Esophagus squamous epithelium (tissue), 5 donors: ENCODE results near the gene PPP1R7. TPM values are rescaled to one million over a fixed set of nuclear protein-coding genes. Genes with fewer than 3 reads are reported as not detected.

ENCODE experiments used
- DNase-seq: peaks from one replicate; lab custom pipeline; 2025; lab: John Stamatoyannopoulos, UW
- H3K27ac ChIP-seq, 4 donors: fragments of 200-600 bp; sonication (generic); one replicate each; pipeline ENCODE4 v1.5.1; 2016 to 2019; ENCODE audit warnings: mild to moderate bottlenecking in 1 of 4
- H3K27me3 ChIP-seq, 4 donors: fragments of 200-600 bp; sonication (generic); 1 replicate in 3 of 4; 2 replicates in 1 of 4; pipeline versions ENCODE4 v1.5.1 to v1.6.0; 2017 to 2021; ENCODE audit warnings: antibody characterized with exemption in 1 of 4
- H3K36me3 ChIP-seq, 3 donors: fragments of 200-600 bp; sonication (generic); one replicate each; pipeline ENCODE4 v1.5.1; 2016 to 2019
- H3K4me1 ChIP-seq, 3 donors: fragments of 200-600 bp; sonication (generic); one replicate each; pipeline ENCODE4 v1.5.1; 2017 to 2019
- H3K4me3 ChIP-seq, 4 donors: fragments of 200-600 bp; sonication (generic); 1 replicate in 3 of 4; 2 replicates in 1 of 4; pipeline ENCODE4 v1.5.1; 2016 to 2019; ENCODE audit warnings: mild to moderate bottlenecking in 2 of 4, moderate library complexity in 1 of 4
- H3K9me3 ChIP-seq, 3 donors: fragments of 200-600 bp; sonication (generic); one replicate each; pipeline ENCODE4 v1.5.1; 2016 to 2019
- POLR2A ChIP-seq, 4 donors: fragments of 450-650 bp; IDR thresholded peaks; one replicate each; pipeline ENCODE4 v1.6.1; 2017; ENCODE audit warnings: antibody characterized with exemption in 4 of 4, mild to moderate bottlenecking in 4 of 4, moderate library complexity in 3 of 4
- WGBS, 2 donors: methylation state at CpG; one replicate each; pipeline ENCODE4 v1.1.5; 2018; 5-methylcytosine and 5-hydroxymethylcytosine counted together
- intact Hi-C: fragments of 100-400 bp; cut with DNase I; formaldehyde crosslinking; loops from one replicate; pipeline ENCODE4 v1.15.0; 2022
- total RNA-seq, 4 donors: library from RNA; depleted of rRNA; stranded (reverse); fragments of >200 nt; gene quantifications; one replicate each; pipeline ENCODE4 v1.1.0, GENCODE V29; 2016
- TF ChIP-seq, protein P1 (sequence below), 6 experiments: fragments of 450-650 bp in 4 of 6; fragments of 200-600 bp in 2 of 6; sonication (generic) in 2 of 6; IDR thresholded peaks; one replicate each; pipeline ENCODE4 v1.5.1; 2016 to 2019; ENCODE audit warnings: antibody characterized with exemption in 6 of 6, mild to moderate bottlenecking in 4 of 6, moderate library complexity in 4 of 6
- donor health status: DM: yes; HTN: yes; CAD: no.

The PPP1R7 gene
- total RNA-seq, 4 donors from 2014 or later: 53.5 to 108 (median 63.3) TPM

DNA sequence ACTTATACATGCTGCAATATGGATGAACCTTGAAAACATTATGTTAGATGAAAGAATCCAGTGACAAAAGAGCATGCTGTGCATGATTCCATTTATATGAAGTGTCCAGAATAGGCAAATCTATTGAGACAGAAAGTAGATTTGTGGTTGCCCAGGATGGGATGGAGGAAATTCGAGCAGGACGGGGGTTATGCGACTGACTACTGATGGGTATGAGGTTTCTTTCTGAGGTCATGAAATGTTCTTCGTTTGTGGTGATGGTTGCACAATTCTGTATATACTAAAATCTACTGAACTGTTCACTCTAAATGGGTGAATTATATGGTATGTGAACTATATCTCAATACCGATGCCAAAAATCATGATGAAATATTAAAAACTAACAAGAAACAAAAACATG is 29.3 kb upstream of the PPP1R7 start:
- DNase-seq: no peak
- intact Hi-C loops: no loop called here
- WGBS, 2 donors: 82% methylated on average over 5 of the region's 5 CpGs
- peaks cover 0 to 15% (median 0%) of the 10 kb centered on the region in 3 donors for H3K36me3 ChIP-seq
- no peaks in the 10 kb centered on the region for H3K27me3 ChIP-seq
- no peak overlapping the region for H3K27ac ChIP-seq
- no peaks in the 10 kb centered on the region for H3K9me3 ChIP-seq
- H3K4me3 ChIP-seq: no peak overlapping the region
- peaks cover 0 to 12% (median 0%) of the 10 kb centered on the region in 3 donors for H3K4me1 ChIP-seq
- TF ChIP-seq, protein P1, sequence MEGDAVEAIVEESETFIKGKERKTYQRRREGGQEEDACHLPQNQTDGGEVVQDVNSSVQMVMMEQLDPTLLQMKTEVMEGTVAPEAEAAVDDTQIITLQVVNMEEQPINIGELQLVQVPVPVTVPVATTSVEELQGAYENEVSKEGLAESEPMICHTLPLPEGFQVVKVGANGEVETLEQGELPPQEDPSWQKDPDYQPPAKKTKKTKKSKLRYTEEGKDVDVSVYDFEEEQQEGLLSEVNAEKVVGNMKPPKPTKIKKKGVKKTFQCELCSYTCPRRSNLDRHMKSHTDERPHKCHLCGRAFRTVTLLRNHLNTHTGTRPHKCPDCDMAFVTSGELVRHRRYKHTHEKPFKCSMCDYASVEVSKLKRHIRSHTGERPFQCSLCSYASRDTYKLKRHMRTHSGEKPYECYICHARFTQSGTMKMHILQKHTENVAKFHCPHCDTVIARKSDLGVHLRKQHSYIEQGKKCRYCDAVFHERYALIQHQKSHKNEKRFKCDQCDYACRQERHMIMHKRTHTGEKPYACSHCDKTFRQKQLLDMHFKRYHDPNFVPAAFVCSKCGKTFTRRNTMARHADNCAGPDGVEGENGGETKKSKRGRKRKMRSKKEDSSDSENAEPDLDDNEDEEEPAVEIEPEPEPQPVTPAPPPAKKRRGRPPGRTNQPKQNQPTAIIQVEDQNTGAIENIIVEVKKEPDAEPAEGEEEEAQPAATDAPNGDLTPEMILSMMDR (IDR thresholded peaks at IDR 0.05): no peak
- no peak for TF ChIP-seq POLR2A (IDR thresholded peaks at IDR 0.05)

DNA sequence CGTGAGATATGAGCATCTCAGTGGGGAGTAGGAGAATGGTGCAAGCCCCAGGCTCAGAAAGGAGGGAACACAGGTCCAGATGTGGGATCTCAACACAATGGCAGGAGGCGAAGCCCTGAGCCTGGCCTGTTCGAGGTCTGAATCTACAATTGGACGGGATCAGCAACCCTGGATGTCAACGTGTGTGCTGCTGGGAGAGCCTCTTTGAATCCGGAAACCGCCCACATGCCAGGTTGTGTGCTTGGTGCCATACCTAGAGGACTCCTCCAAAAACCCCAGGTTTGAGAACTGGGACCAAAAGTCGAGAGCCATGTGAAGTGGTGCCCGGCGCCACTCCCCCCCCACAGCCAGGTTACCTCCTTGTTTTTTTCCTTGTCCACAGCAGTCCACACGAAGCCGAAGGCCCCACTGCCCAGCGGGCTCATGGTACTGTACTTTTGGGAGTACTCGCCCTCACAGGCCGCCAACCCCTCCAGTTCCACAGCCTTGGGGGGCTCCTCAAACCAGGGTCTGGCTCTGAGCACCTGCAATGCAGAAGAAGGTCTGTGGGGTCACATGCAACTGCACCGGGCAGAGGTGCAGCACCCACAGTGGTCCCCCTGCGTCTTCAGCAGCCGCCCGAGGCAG is 27.8 kb upstream of the PPP1R7 start:
- 76 to 83% methylated on average over 10 to 15 of the region's 19 CpGs for WGBS, 2 donors

DNA sequence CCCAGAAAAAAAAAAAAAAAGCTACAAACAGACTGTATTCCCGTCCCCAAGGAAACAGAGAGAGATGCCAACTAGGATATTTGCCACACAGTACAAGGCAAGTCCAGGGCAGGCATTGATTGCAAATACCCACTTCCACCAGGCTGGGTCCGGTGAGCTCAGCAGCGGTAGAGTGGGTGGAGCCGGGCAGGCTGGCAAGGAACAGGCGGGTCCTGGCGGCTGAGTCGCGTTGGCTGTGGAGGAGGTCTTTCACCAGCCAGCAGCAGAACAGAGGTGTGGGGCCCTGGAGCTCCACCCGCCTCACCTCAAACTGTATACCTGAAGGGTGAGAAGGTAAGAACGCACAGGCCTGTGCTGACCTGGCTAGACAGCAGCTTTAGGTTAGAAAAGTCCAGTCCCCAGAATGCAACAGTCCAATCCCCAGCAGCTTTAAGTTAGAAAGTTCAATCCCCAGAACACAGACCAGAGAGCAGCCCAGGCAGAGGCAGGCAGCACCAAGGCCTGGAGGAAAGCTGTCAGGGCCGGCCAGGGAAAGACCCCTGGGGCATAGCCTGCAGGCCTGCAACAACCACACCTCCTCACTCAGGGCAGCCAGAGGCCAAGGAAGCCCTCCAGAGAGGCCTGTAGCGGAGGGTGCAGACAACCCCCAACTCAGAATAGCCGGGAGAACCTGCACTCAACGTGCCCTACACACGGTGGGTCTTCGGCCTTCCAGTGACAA is 26.3 kb upstream of the PPP1R7 start:
- Histone ChIP-seq H3K27me3 (no peaks in the 10 kb centered on the region), H3K27ac (peak overlapping the region; percentile 4 to 68 (median 32)), H3K4me1 (peaks cover 0 to 12% (median 0%) of the 10 kb centered on the region in 3 donors), H3K36me3 (peaks cover 0 to 19% (median 0%) of the 10 kb centered on the region in 3 donors), H3K9me3 (no peaks in the 10 kb centered on the region), H3K4me3 (no peak overlapping the region)
- WGBS, 2 donors: 49 to 59% methylated on average over 9 to 12 of the region's 16 CpGs
- intact Hi-C loops: no loop called here
- no peak for DNase-seq
- no peak for TF ChIP-seq POLR2A (IDR thresholded peaks at IDR 0.05)
- TF ChIP-seq, protein P1 (IDR thresholded peaks at IDR 0.05): peak in 1 of 6 experiments; percentile 7

More for the DNA sequence above, 27.8 kb upstream of the PPP1R7 start:
- no peak for DNase-seq
- Histone ChIP-seq H3K27ac (no peak overlapping the region), H3K9me3 (no peaks in the 10 kb centered on the region), H3K36me3 (peaks cover 0 to 19% (median 0%) of the 10 kb centered on the region in 3 donors), H3K4me3 (no peak overlapping the region), H3K4me1 (peaks cover 0 to 12% (median 0%) of the 10 kb centered on the region in 3 donors), H3K27me3 (no peaks in the 10 kb centered on the region)
- intact Hi-C loops: no loop called here
- TF ChIP-seq, protein P1 (IDR thresholded peaks at IDR 0.05): no peak
- no peak for TF ChIP-seq POLR2A (IDR thresholded peaks at IDR 0.05)

DNA sequence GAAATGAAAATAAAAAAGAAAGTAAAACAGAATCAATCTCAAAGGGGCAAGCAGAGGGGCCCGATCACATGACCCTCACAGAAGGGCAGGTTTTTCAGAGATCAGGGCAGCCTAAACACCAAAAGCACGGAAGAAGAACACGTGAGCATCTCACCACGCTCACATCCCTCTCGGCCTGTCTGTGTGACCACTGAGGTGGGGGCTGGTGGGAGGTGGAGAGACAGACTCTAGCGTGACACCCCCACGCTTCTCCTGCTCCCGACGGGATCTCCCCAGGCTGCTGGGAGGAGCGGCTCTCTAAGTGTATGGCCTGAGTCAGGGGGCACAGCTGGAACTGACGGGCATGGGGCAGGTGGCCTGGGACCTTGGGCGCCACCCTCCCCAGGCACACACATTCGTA is 24.6 kb upstream of the PPP1R7 start:
- TF ChIP-seq, protein P1 (IDR thresholded peaks at IDR 0.05): no peak
- no peak for TF ChIP-seq POLR2A (IDR thresholded peaks at IDR 0.05)
- Histone ChIP-seq H3K36me3 (peaks cover 0 to 19% (median 0%) of the 10 kb centered on the region in 3 donors), H3K27me3 (no peaks in the 10 kb centered on the region), H3K4me3 (no peak overlapping the region), H3K27ac (no peak overlapping the region), H3K9me3 (no peaks in the 10 kb centered on the region), H3K4me1 (peaks cover 0 to 12% (median 0%) of the 10 kb centered on the region in 3 donors)
- 74 to 94% methylated on average over 9 to 12 of the region's 13 CpGs for WGBS, 2 donors
- intact Hi-C loops: no loop called here
- no peak for DNase-seq

DNA sequence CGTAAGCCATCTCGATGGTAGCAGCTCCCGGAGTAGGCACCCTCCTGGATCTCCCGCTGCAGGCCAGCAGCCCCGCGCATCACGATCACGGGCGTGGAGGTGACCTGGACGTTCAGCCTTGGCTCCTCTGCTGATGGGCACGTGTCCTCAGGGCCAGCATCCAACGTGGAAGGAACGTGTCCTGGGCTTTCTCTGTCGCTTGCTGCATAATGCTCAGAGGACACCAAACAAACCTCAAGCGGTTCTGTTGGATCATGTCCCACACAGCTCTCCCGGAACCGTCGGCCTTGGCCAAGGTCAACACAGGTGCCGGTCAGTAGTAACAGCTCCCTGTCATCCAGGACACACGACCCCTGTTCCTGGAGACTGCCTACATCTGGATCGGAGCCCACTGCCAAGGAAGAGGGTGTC is 24.1 kb upstream of the PPP1R7 start:
- H3K9me3 ChIP-seq: no peaks in the 10 kb centered on the region
- peaks cover 0 to 12% (median 0%) of the 10 kb centered on the region in 3 donors for H3K4me1 ChIP-seq
- no peak overlapping the region for H3K27ac ChIP-seq
- intact Hi-C loops: no loop called here
- no peak overlapping the region for H3K4me3 ChIP-seq
- TF ChIP-seq, protein P1 (IDR thresholded peaks at IDR 0.05): no peak
- TF ChIP-seq POLR2A (IDR thresholded peaks at IDR 0.05): no peak
- H3K27me3 ChIP-seq: no peaks in the 10 kb centered on the region
- peaks cover 0 to 19% (median 0%) of the 10 kb centered on the region in 3 donors for H3K36me3 ChIP-seq
- WGBS, 2 donors: 87 to 89% methylated on average over 5 to 9 of the region's 21 CpGs
- no peak for DNase-seq
